Liver (tissue), 9 donors: ENCODE data around the gene CTTNBP2. TPM values are rescaled to one million over a fixed set of nuclear protein-coding genes. Genes with fewer than 3 reads are reported as not detected.

ENCODE experiments used
- DNase-seq: peaks from one replicate; pipeline ENCODE4 v3.0.0-alpha.2; 2017; ENCODE audit warnings: low spot score
- H3K27ac ChIP-seq, 2 donors: one replicate each; pipeline ENCODE4 v1.7.0; 2013; ENCODE audit warnings: inconsistent platforms in 2 of 2, low read length in 2 of 2, control low read depth in 1 of 2, low read depth in 1 of 2, mild to moderate bottlenecking in 1 of 2
- H3K27me3 ChIP-seq, 4 donors: one replicate each; pipeline versions ENCODE4 v1.6.1 to v1.7.0; 2013; ENCODE audit warnings: low read length in 3 of 4, inconsistent platforms in 1 of 4, mild to moderate bottlenecking in 1 of 4, moderate library complexity in 1 of 4; ENCODE audit not compliant: control insufficient read depth in 4 of 4, insufficient read depth in 4 of 4
- H3K36me3 ChIP-seq, 4 donors: one replicate each; pipeline versions ENCODE4 v1.6.1 to v1.7.0; 2013; ENCODE audit warnings: low read length in 3 of 4, mild to moderate bottlenecking in 3 of 4, low read depth in 1 of 4, moderate library complexity in 1 of 4; ENCODE audit not compliant: control insufficient read depth in 4 of 4, insufficient read depth in 3 of 4
- H3K4me1 ChIP-seq, 4 donors: one replicate each; pipeline versions ENCODE4 v1.6.1 to v1.7.0; 2013; ENCODE audit warnings: low read length in 3 of 4, mild to moderate bottlenecking in 3 of 4, moderate library complexity in 1 of 4; ENCODE audit not compliant: control insufficient read depth in 4 of 4, insufficient read depth in 4 of 4
- H3K4me3 ChIP-seq, 3 donors: one replicate each; pipeline versions ENCODE4 v1.6.1 to v1.7.0; 2013; ENCODE audit warnings: low read length in 3 of 3, control low read depth in 1 of 3, low read depth in 1 of 3, mild to moderate bottlenecking in 1 of 3
- H3K9ac ChIP-seq, 2 donors: one replicate each; pipeline ENCODE4 v1.7.0; 2013; ENCODE audit warnings: low read length in 2 of 2, mild to moderate bottlenecking in 2 of 2, moderate library complexity in 2 of 2, control low read depth in 1 of 2, low read depth in 1 of 2
- H3K9me3 ChIP-seq, 4 donors: one replicate each; pipeline versions ENCODE4 v1.6.1 to v1.7.0; 2013; ENCODE audit warnings: low read length in 3 of 4; ENCODE audit not compliant: control insufficient read depth in 4 of 4
- EGR1 ChIP-seq, 2 donors: IDR thresholded peaks; 2 replicates each; pipeline ENCODE4 v1.6.1; 2016 to 2018; ENCODE audit warnings: antibody characterized with exemption in 2 of 2, low read depth in 2 of 2
- FOXA1 ChIP-seq: IDR thresholded peaks from 2 replicates; pipeline ENCODE4 v1.6.1; 2016; ENCODE audit warnings: antibody characterized with exemption
- FOXA2 ChIP-seq: IDR thresholded peaks from 2 replicates; pipeline ENCODE4 v1.6.1; 2016; ENCODE audit warnings: antibody characterized with exemption
- HNF4A ChIP-seq, 2 donors: conservative IDR thresholded peaks; 2 replicates each; pipeline ENCODE4 v1.6.1; 2016; ENCODE audit warnings: antibody characterized with exemption in 2 of 2, mild to moderate bottlenecking in 2 of 2
- HNF4G ChIP-seq: IDR thresholded peaks from 2 replicates; pipeline ENCODE4 v1.6.1; 2016; ENCODE audit warnings: antibody characterized with exemption
- MAX ChIP-seq: IDR thresholded peaks from 2 replicates; pipeline ENCODE4 v1.6.1; 2016; ENCODE audit warnings: antibody characterized with exemption
- NR2F2 ChIP-seq: IDR thresholded peaks from 2 replicates; pipeline ENCODE4 v1.6.1; 2016; ENCODE audit warnings: antibody characterized with exemption
- RAD21 ChIP-seq, 2 donors: IDR thresholded peaks; 2 replicates each; pipeline ENCODE4 v1.6.1; 2016; ENCODE audit warnings: antibody characterized with exemption in 2 of 2, mild to moderate bottlenecking in 2 of 2
- SP1 ChIP-seq: IDR thresholded peaks from 2 replicates; pipeline ENCODE4 v1.6.1; 2018; ENCODE audit warnings: antibody characterized with exemption, mild to moderate bottlenecking
- TAF1 ChIP-seq: conservative IDR thresholded peaks from 2 replicates; pipeline ENCODE4 v1.6.1; 2016; ENCODE audit warnings: antibody characterized with exemption, mild to moderate bottlenecking
- YY1 ChIP-seq: IDR thresholded peaks from 2 replicates; pipeline ENCODE4 v1.6.1; 2016; ENCODE audit warnings: antibody characterized with exemption, mild to moderate bottlenecking
- ZBTB33 ChIP-seq: IDR thresholded peaks from 2 replicates; pipeline ENCODE4 v1.6.1; 2016; ENCODE audit warnings: antibody characterized with exemption
- WGBS: extraction: QIAGEN DNeasy Blood & Tissue Kit; methylation state at CpG from one replicate; pipeline ENCODE4 v1.1.7; 2013; 5-methylcytosine and 5-hydroxymethylcytosine counted together
- polyA plus RNA-seq, 2 donors: library from polyadenylated mRNA; stranded (reverse) in 1 of 2; unstranded in 1 of 2; fragments of 200-250 nt in 1 of 2; fragments of >200 nt in 1 of 2; fragmentation: Nextera tagmentation in 1 of 2; extraction: Ambion mirVana in 1 of 2; gene quantifications; one replicate each; pipeline versions ENCODE4 v1.2.1 to v1.2.3, GENCODE V29; 2013 to 2015
- total RNA-seq, 2 donors: library from RNA; depleted of rRNA; stranded (reverse); fragments of >200 nt; gene quantifications; one replicate each; pipeline ENCODE4 v1.2.3, GENCODE V29; 2014
- TF ChIP-seq, protein P1 (sequence below): fragments of 150-350 bp; IDR thresholded peaks from 2 replicates; pipeline ENCODE4 v1.5.1; 2017; ENCODE audit warnings: improper control_type of control experiment, low read depth, low read length; ENCODE audit not compliant: missing input control
- donor health status: healthy.
- donor health status: healthy.
- donor health status: healthy.
- donor health status: healthy.
- donor health status: healthy.

CTTNBP2 gene
- total and polyA plus RNA-seq, 4 donors: 1.2 to 1.7 (median 1.5) TPM

DNA sequence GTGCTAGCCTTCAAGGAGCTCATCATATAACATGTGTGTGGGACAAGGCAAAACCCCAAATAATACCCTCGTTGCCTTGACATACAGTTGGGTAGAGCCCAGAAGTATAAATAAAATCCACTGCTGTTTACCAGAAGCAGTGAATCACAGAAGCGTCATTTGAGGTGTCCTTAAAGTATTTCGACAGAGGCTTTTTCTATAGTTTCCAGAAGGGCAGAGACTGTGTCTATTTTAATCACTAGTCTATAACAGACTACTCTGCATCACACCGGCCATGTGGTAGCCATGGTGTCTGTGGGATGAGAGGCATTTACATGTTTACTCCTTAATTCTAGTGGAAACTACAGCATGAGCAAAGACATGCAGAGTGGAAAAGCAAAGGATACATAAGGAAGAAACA lies 131.3 kb downstream of the CTTNBP2 start:
- H3K4me1 ChIP-seq: no peaks in the 10 kb centered on the region
- TF ChIP-seq, protein P1, sequence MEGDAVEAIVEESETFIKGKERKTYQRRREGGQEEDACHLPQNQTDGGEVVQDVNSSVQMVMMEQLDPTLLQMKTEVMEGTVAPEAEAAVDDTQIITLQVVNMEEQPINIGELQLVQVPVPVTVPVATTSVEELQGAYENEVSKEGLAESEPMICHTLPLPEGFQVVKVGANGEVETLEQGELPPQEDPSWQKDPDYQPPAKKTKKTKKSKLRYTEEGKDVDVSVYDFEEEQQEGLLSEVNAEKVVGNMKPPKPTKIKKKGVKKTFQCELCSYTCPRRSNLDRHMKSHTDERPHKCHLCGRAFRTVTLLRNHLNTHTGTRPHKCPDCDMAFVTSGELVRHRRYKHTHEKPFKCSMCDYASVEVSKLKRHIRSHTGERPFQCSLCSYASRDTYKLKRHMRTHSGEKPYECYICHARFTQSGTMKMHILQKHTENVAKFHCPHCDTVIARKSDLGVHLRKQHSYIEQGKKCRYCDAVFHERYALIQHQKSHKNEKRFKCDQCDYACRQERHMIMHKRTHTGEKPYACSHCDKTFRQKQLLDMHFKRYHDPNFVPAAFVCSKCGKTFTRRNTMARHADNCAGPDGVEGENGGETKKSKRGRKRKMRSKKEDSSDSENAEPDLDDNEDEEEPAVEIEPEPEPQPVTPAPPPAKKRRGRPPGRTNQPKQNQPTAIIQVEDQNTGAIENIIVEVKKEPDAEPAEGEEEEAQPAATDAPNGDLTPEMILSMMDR: no peak
- TF ChIP-seq ZBTB33: no peak
- no peak for TF ChIP-seq TAF1
- no peak for TF ChIP-seq FOXA2
- no peak for TF ChIP-seq FOXA1
- TF ChIP-seq NR2F2: no peak
- no peak for TF ChIP-seq HNF4A (conservative IDR thresholded peaks at IDR 0.05)
- TF ChIP-seq MAX: no peak
- TF ChIP-seq HNF4G: no peak
- TF ChIP-seq SP1: no peak
- no peak for TF ChIP-seq RAD21 (IDR thresholded peaks at IDR 0.05)
- no peaks in the 10 kb centered on the region for H3K36me3 ChIP-seq
- H3K27me3 ChIP-seq: no peaks in the 10 kb centered on the region
- 93% methylated on average over 4 of the region's 4 CpGs for WGBS
- no peaks in the 10 kb centered on the region for H3K9me3 ChIP-seq
- H3K9ac ChIP-seq: no peak overlapping the region
- no peak overlapping the region for H3K27ac ChIP-seq
- H3K4me3 ChIP-seq: no peak overlapping the region
- DNase-seq: no peak

GRCh38 chr7:117739085-117739484 lies 134.2 kb downstream of the CTTNBP2 start:
- 72% methylated on average over 4 of the region's 4 CpGs for WGBS
- Histone ChIP-seq H3K4me1 (no peaks in the 10 kb centered on the region), H3K9ac (no peak overlapping the region), H3K27me3 (no peaks in the 10 kb centered on the region), H3K9me3 (no peaks in the 10 kb centered on the region), H3K4me3 (no peak overlapping the region), H3K36me3 (no peaks in the 10 kb centered on the region), H3K27ac (no peak overlapping the region)
- DNase-seq: no peak
- no peak for TF ChIP-seq RAD21 (IDR thresholded peaks at IDR 0.05)
- TF ChIP-seq YY1: no peak
- TF ChIP-seq TAF1: no peak
- TF ChIP-seq, protein P1: no peak
- TF ChIP-seq EGR1 (IDR thresholded peaks at IDR 0.05; ENCODE audit: low read depth in 2 of 2): no peak
- no peak for TF ChIP-seq ZBTB33
- no peak for TF ChIP-seq FOXA2
